Esophagus squamous epithelium (tissue), 5 donors: ENCODE results near the gene CSN1S1. TPM values are rescaled to one million over a fixed set of nuclear protein-coding genes. Genes with fewer than 3 reads are reported as not detected.

Source experiments
- DNase-seq: peaks from one replicate; lab custom pipeline; 2025; lab: John Stamatoyannopoulos, UW
- H3K27ac ChIP-seq, 4 donors: fragments of 200-600 bp; sonication (generic); one replicate each; pipeline ENCODE4 v1.5.1; 2016 to 2019; ENCODE audit warnings: mild to moderate bottlenecking in 1 of 4
- H3K27me3 ChIP-seq, 4 donors: fragments of 200-600 bp; sonication (generic); 1 replicate in 3 of 4; 2 replicates in 1 of 4; pipeline versions ENCODE4 v1.5.1 to v1.6.0; 2017 to 2021; ENCODE audit warnings: antibody characterized with exemption in 1 of 4
- H3K36me3 ChIP-seq, 3 donors: fragments of 200-600 bp; sonication (generic); one replicate each; pipeline ENCODE4 v1.5.1; 2016 to 2019
- H3K4me1 ChIP-seq, 3 donors: fragments of 200-600 bp; sonication (generic); one replicate each; pipeline ENCODE4 v1.5.1; 2017 to 2019
- H3K4me3 ChIP-seq, 4 donors: fragments of 200-600 bp; sonication (generic); 1 replicate in 3 of 4; 2 replicates in 1 of 4; pipeline ENCODE4 v1.5.1; 2016 to 2019; ENCODE audit warnings: mild to moderate bottlenecking in 2 of 4, moderate library complexity in 1 of 4
- H3K9me3 ChIP-seq, 3 donors: fragments of 200-600 bp; sonication (generic); one replicate each; pipeline ENCODE4 v1.5.1; 2016 to 2019
- POLR2A ChIP-seq, 4 donors: fragments of 450-650 bp; IDR thresholded peaks; one replicate each; pipeline ENCODE4 v1.6.1; 2017; ENCODE audit warnings: antibody characterized with exemption in 4 of 4, mild to moderate bottlenecking in 4 of 4, moderate library complexity in 3 of 4
- WGBS, 2 donors: methylation state at CpG; one replicate each; pipeline ENCODE4 v1.1.5; 2018; 5-methylcytosine and 5-hydroxymethylcytosine counted together
- intact Hi-C: fragments of 100-400 bp; cut with DNase I; formaldehyde crosslinking; loops from one replicate; pipeline ENCODE4 v1.15.0; 2022
- total RNA-seq, 4 donors: library from RNA; depleted of rRNA; stranded (reverse); fragments of >200 nt; gene quantifications; one replicate each; pipeline ENCODE4 v1.1.0, GENCODE V29; 2016
- TF ChIP-seq, protein P1 (sequence below), 6 experiments: fragments of 450-650 bp in 4 of 6; fragments of 200-600 bp in 2 of 6; sonication (generic) in 2 of 6; IDR thresholded peaks; one replicate each; pipeline ENCODE4 v1.5.1; 2016 to 2019; ENCODE audit warnings: antibody characterized with exemption in 6 of 6, mild to moderate bottlenecking in 4 of 6, moderate library complexity in 4 of 6
- donor health status: DM: yes; HTN: yes; CAD: no.

Gene CSN1S1, protein sequence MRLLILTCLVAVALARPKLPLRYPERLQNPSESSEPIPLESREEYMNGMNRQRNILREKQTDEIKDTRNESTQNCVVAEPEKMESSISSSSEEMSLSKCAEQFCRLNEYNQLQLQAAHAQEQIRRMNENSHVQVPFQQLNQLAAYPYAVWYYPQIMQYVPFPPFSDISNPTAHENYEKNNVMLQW
- total RNA-seq, result not detected

DNA sequence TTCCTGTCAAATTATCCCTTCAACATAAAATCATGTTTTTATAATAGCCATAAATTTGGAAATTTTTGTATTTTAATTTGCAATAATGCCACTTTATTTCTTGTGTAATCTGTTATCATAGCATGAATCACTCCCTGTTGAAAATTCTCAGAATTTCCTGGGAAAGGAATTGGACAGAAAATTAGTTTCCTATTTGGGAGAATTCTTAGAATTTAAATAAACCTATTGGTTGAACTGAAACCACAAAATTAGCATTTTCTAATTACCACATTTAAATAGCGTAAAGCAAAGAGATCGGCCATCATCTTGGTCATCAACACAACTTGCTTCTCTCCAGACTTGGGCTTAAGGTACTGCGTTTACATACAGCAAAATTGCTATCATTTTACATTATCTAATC lies at the start of gene CSN1S1:
Gene CSN1S1, plus strand, starts transcription at position 301 of the 400 bp plus-strand sequence. CDS start 1,488 bp downstream, outside the sequence.
- no peaks in the 10 kb centered on the region for H3K36me3 ChIP-seq
- no peak for TF ChIP-seq POLR2A (IDR thresholded peaks at IDR 0.05)
- TF ChIP-seq, protein P1, sequence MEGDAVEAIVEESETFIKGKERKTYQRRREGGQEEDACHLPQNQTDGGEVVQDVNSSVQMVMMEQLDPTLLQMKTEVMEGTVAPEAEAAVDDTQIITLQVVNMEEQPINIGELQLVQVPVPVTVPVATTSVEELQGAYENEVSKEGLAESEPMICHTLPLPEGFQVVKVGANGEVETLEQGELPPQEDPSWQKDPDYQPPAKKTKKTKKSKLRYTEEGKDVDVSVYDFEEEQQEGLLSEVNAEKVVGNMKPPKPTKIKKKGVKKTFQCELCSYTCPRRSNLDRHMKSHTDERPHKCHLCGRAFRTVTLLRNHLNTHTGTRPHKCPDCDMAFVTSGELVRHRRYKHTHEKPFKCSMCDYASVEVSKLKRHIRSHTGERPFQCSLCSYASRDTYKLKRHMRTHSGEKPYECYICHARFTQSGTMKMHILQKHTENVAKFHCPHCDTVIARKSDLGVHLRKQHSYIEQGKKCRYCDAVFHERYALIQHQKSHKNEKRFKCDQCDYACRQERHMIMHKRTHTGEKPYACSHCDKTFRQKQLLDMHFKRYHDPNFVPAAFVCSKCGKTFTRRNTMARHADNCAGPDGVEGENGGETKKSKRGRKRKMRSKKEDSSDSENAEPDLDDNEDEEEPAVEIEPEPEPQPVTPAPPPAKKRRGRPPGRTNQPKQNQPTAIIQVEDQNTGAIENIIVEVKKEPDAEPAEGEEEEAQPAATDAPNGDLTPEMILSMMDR (IDR thresholded peaks at IDR 0.05), result no peak
- intact Hi-C loops, result no loop called here
- H3K9me3 ChIP-seq, result no peaks in the 10 kb centered on the region
- H3K4me1 ChIP-seq, result no peaks in the 10 kb centered on the region
- no peak within 1 kb of the TSS for H3K27ac ChIP-seq
- WGBS, 2 donors, result 86 to 92% methylated on average over 3 of the region's 3 CpGs
- no peak within 1 kb of the TSS for H3K4me3 ChIP-seq
- H3K27me3 ChIP-seq, result no peaks in the 10 kb centered on the region
- DNase-seq, result no peak

DNA sequence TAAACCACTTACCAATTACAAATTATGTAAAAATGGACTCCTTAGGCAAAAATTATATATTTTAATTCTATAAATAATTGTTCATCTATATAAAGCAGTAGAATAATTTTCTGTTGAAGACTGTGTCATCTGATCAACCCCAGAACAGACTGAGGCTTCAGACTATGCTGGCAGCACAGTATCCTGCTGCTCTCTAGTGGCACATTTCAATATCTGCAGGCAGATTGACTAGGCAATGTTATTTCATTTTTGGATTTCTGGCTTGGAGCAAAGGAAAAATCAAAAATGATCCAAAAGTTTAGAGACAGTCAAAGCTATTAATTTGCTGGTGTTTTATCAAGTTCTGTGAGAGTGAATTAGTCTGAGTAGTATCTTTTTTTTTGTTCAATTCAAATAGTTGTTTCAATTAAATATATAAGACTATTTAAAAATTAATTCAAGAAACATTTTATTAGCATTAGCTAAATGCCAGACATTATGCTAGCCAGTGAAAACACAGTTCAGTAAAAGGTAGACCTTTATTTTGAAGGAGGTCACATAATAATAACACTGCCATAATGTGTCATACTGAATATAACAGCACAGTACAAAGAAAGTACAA lies 49.6 kb upstream of the CSN1S1 start:
- H3K4me1 ChIP-seq, result no peaks in the 10 kb centered on the region
- no peaks in the 10 kb centered on the region for H3K36me3 ChIP-seq
- DNase-seq, result no peak
- H3K27ac ChIP-seq, result no peak overlapping the region
- H3K9me3 ChIP-seq, result peaks cover 0 to 4% (median 0%) of the 10 kb centered on the region in 3 donors
- intact Hi-C loops, result loop anchor here (10.0 kb wide), 1 partner anchor 186 kb away; no protein-coding TSS in a partner anchor
- no peak overlapping the region for H3K4me3 ChIP-seq
- no peaks in the 10 kb centered on the region for H3K27me3 ChIP-seq
- TF ChIP-seq POLR2A (IDR thresholded peaks at IDR 0.05), result no peak
- TF ChIP-seq, protein P1 (IDR thresholded peaks at IDR 0.05), result peak; percentile 60 to 90 (median 78)

GRCh38 chr4:69882150-69882549 lies 48.7 kb upstream of the CSN1S1 start:
- peaks cover 0 to 4% (median 0%) of the 10 kb centered on the region in 3 donors for H3K9me3 ChIP-seq
- no peak for DNase-seq
- H3K4me1 ChIP-seq, result no peaks in the 10 kb centered on the region
- H3K36me3 ChIP-seq, result no peaks in the 10 kb centered on the region
- TF ChIP-seq, protein P1 (IDR thresholded peaks at IDR 0.05), result no peak
- no peak for TF ChIP-seq POLR2A (IDR thresholded peaks at IDR 0.05)
- H3K27me3 ChIP-seq, result no peaks in the 10 kb centered on the region
- H3K4me3 ChIP-seq, result no peak overlapping the region
- intact Hi-C loops, result loop anchor here (10.0 kb wide), 1 partner anchor 187 kb away; no protein-coding TSS in a partner anchor
- no peak overlapping the region for H3K27ac ChIP-seq

DNA sequence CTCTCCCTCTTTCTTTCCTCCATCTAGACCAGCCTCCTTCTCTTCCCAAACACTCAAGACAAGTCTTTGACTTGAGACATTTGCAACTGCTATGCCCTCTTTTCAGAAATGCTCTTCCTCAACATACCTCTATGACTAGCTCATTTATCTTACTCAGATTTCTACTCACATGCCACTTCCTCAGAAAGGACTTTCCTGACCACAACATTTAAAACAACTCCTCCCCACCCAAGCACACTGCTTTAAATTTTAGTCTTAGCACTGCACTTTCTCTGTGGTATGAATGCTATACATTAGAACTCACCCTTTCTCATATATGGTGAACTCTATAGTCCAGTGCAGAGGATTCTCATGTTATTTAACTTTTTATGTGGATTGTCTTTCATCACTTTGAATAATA lies 42.5 kb upstream of the CSN1S1 start:
- no peak for TF ChIP-seq POLR2A (IDR thresholded peaks at IDR 0.05)
- TF ChIP-seq, protein P1 (IDR thresholded peaks at IDR 0.05), result no peak
- Histone ChIP-seq H3K4me3 (no peak overlapping the region), H3K36me3 (no peaks in the 10 kb centered on the region), H3K4me1 (no peaks in the 10 kb centered on the region), H3K27me3 (peaks cover 0 to 3% (median 0%) of the 10 kb centered on the region in 4 donors), H3K9me3 (peaks cover 0 to 4% (median 0%) of the 10 kb centered on the region in 3 donors), H3K27ac (no peak overlapping the region)
- intact Hi-C loops, result loop anchor here (10.0 kb wide), 1 partner anchor 194 kb away; no protein-coding TSS in a partner anchor
- no peak for DNase-seq

DNA sequence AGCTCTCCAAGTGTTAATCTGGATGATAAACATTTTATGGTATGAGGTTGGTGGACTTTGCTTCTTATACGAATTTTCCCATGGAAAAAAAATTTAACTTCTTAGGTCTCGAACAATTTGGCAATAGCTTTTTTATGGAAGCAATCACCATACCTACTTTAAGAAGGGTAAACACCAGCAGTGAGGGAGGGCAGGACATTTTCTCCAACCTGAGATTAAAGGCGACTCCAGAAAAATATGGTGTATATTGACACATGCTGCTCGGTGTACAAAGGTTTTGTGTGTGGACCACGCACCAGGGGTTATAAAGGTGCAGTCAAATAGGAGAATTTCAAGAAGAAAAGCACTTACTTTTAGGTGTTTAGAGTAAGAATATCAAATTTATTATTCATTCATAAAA lies 36.7 kb upstream of the CSN1S1 start:
- H3K4me1 ChIP-seq, result no peaks in the 10 kb centered on the region
- intact Hi-C loops, result no loop called here
- peaks cover 0 to 3% (median 0%) of the 10 kb centered on the region in 4 donors for H3K27me3 ChIP-seq
- no peak overlapping the region for H3K4me3 ChIP-seq
- DNase-seq, result no peak
- WGBS, 2 donors, result 50 to 59% methylated on average over 5 of the region's 5 CpGs
- H3K9me3 ChIP-seq, result no peaks in the 10 kb centered on the region
- H3K36me3 ChIP-seq, result no peaks in the 10 kb centered on the region
- TF ChIP-seq, protein P1 (IDR thresholded peaks at IDR 0.05), result no peak
- TF ChIP-seq POLR2A (IDR thresholded peaks at IDR 0.05), result no peak
- no peak overlapping the region for H3K27ac ChIP-seq
